Astrocyte (in vitro differentiated cells and primary cell): ENCODE data around the gene LRMDA.

Experiments used
- EZH2 ChIP-seq: IDR thresholded peaks from 2 replicates; pipeline ENCODE4 v1.6.1; 2012; ENCODE audit warnings: mild to moderate bottlenecking, low read length, inconsistent platforms; ENCODE audit not compliant: insufficient read depth
- TF ChIP-seq, protein P1 (sequence below): IDR thresholded peaks from 2 replicates; pipeline ENCODE4 v1.5.1; 2011; ENCODE audit warnings: low read depth, mild to moderate bottlenecking, inconsistent platforms, low read length, moderate library complexity; ENCODE audit not compliant: insufficient read depth

DNA sequence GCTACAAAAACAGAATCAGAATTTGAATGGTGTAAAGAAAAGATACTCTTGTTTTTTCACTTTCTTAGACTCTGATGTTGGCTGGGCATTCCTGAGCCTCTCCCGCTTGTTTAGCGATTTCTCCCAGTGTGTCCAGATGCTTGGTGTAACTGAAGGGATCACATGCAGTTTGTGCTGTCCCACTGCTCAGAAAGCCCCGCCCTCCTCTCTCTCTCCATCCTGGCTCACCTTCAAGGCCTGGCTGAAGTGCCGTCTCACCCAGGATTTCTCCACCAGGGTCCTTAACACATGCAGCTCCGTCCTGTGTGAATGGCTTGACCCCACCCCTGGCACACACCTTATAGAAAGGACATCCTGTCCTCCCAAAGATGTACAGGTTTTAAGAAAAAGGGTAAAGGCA is 437.1 kb downstream of the LRMDA start:
- TF ChIP-seq EZH2: no peak
- TF ChIP-seq, protein P1, sequence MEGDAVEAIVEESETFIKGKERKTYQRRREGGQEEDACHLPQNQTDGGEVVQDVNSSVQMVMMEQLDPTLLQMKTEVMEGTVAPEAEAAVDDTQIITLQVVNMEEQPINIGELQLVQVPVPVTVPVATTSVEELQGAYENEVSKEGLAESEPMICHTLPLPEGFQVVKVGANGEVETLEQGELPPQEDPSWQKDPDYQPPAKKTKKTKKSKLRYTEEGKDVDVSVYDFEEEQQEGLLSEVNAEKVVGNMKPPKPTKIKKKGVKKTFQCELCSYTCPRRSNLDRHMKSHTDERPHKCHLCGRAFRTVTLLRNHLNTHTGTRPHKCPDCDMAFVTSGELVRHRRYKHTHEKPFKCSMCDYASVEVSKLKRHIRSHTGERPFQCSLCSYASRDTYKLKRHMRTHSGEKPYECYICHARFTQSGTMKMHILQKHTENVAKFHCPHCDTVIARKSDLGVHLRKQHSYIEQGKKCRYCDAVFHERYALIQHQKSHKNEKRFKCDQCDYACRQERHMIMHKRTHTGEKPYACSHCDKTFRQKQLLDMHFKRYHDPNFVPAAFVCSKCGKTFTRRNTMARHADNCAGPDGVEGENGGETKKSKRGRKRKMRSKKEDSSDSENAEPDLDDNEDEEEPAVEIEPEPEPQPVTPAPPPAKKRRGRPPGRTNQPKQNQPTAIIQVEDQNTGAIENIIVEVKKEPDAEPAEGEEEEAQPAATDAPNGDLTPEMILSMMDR: no peak
